Smooth muscle cell (in vitro differentiated cells): ENCODE measurements around the gene SLC10A3. TPM values are rescaled to one million over a fixed set of nuclear protein-coding genes. Genes with fewer than 3 reads are reported as not detected.

Source experiments
- DNase-seq: peaks from one replicate; lab custom pipeline; 2025; ENCODE audit not compliant: unreplicated experiment; lab: John Stamatoyannopoulos, UW
- H2AFZ ChIP-seq: fragments of 200-600 bp; sonication (generic); 2 replicates; pipeline ENCODE4 v1.6.0; 2016; ENCODE audit warnings: antibody characterized with exemption, low read depth, mild to moderate bottlenecking
- H3F3A ChIP-seq: fragments of 200-600 bp; sonication (generic); 2 replicates; pipeline ENCODE4 v1.6.0; 2017; ENCODE audit warnings: antibody characterized with exemption, low read depth
- H3K27ac ChIP-seq: fragments of 200-600 bp; sonication (generic); 2 replicates; pipeline ENCODE4 v1.5.1; 2016; ENCODE audit warnings: low read depth, mild to moderate bottlenecking
- H3K27me3 ChIP-seq: fragments of 200-600 bp; sonication (generic); 2 replicates; pipeline ENCODE4 v1.6.1; 2016; ENCODE audit warnings: low read depth, mild to moderate bottlenecking
- H3K36me3 ChIP-seq: fragments of 200-600 bp; sonication (generic); 2 replicates; pipeline ENCODE4 v1.5.1; 2016; ENCODE audit warnings: low read depth
- H3K4me1 ChIP-seq: fragments of 200-600 bp; sonication (generic); 2 replicates; pipeline ENCODE4 v1.5.1; 2016; ENCODE audit warnings: low read depth
- H3K4me2 ChIP-seq: fragments of 200-600 bp; sonication (generic); 2 replicates; pipeline ENCODE4 v1.6.0; 2016; ENCODE audit warnings: mild to moderate bottlenecking
- H3K4me3 ChIP-seq: fragments of 200-600 bp; sonication (generic); 2 replicates; pipeline ENCODE4 v1.5.1; 2016; ENCODE audit warnings: mild to moderate bottlenecking
- H3K79me2 ChIP-seq: fragments of 200-600 bp; sonication (generic); 2 replicates; pipeline ENCODE4 v1.6.0; 2016; ENCODE audit warnings: low read depth, mild to moderate bottlenecking
- H3K9ac ChIP-seq: fragments of 200-600 bp; sonication (generic); 2 replicates; pipeline ENCODE4 v1.6.0; 2016; ENCODE audit warnings: low read depth
- H3K9me3 ChIP-seq: fragments of 200-600 bp; sonication (generic); replicated peaks from 2 replicates; pipeline ENCODE4 v1.5.1; 2016; ENCODE audit warnings: low read depth
- H4K20me1 ChIP-seq: fragments of 200-600 bp; sonication (generic); 2 replicates; pipeline ENCODE4 v1.6.0; 2016; ENCODE audit warnings: low read depth
- CTCF ChIP-seq: fragments of 200-600 bp; sonication (generic); IDR thresholded peaks from 2 replicates; pipeline ENCODE4 v1.5.1; 2017; ENCODE audit warnings: borderline replicate concordance, mild to moderate bottlenecking, antibody characterized with exemption; ENCODE audit not compliant: insufficient read depth, poor library complexity, severe bottlenecking
- WGBS: methylation state at CpG from one replicate; pipeline ENCODE4 v1.1.7; 2016; ENCODE audit warnings: low lambda C conversion rate; 5-methylcytosine and 5-hydroxymethylcytosine counted together
- polyA plus RNA-seq: library from polyadenylated mRNA; unstranded; fragments of >200 nt; fragmentation: Nextera tagmentation; extraction: Ambion mirVana; gene quantifications from 2 replicates; pipeline ENCODE4 v1.2.1, GENCODE V29; 2016
- total RNA-seq: library from RNA; depleted of rRNA; stranded (reverse); fragments of >200 nt; gene quantifications from 2 replicates; pipeline ENCODE4 v1.2.3, GENCODE V29; 2014

SLC10A3 gene
- total and polyA plus RNA-seq, 2 experiments from 2014 or later = 34.7 to 52.1 TPM

GRCh38 chrX:154534526-154535322 lies 44.3 kb upstream of the SLC10A3 start:
- Histone ChIP-seq H3K27ac (no peak overlapping the region), H3F3A (no peaks in the 10 kb centered on the region), H3K27me3 (no peaks in the 10 kb centered on the region), H3K9ac (no peak overlapping the region), H2AFZ (no peak overlapping the region), H3K4me3 (no peak overlapping the region), H3K79me2 (no peaks in the 10 kb centered on the region), H3K9me3 (no peaks in the 10 kb centered on the region), H3K4me1 (no peaks in the 10 kb centered on the region), H3K4me2 (no peak overlapping the region), H3K36me3 (no peaks in the 10 kb centered on the region), H4K20me1 (no peaks in the 10 kb centered on the region)
- peak; percentile 53 for DNase-seq
- 56% methylated on average over 32 of the region's 34 CpGs for WGBS
- peak; percentile 94 for TF ChIP-seq CTCF

DNA sequence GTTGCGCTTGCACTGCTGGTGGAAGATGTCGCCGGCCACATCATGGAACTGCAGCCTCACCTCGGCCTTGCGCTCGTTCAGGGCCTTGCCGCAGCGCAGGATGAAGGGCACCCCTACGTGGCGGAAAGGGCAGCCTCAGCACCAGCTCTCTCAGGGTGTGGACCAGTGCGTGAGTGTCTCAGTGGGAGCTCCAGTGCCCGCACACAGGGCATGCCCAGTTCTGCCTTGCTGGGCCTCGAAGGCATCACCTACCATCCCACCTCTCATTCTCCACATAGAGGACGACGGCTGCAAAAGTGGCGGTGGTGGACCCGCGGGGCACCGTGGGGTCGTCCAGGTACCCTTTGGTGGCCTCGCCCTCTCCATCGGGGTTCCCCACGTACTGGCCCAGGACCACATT lies 42.3 kb upstream of the SLC10A3 start:
- Histone ChIP-seq H3K79me2 (no peaks in the 10 kb centered on the region), H3K27me3 (no peaks in the 10 kb centered on the region), H3K27ac (no peak overlapping the region), H3K4me1 (no peaks in the 10 kb centered on the region), H3F3A (no peaks in the 10 kb centered on the region), H3K4me2 (no peak overlapping the region), H4K20me1 (no peaks in the 10 kb centered on the region), H3K9me3 (no peaks in the 10 kb centered on the region), H3K36me3 (no peaks in the 10 kb centered on the region), H3K4me3 (no peak overlapping the region), H2AFZ (no peak overlapping the region), H3K9ac (no peak overlapping the region)
- 93% methylated on average over 23 of the region's 23 CpGs for WGBS
- TF ChIP-seq CTCF = no peak
- no peak for DNase-seq

GRCh38 chrX:154531626-154532025 lies 41.2 kb upstream of the SLC10A3 start:
- peak overlapping the region; percentile 7 for H3K27ac ChIP-seq
- H3K79me2 ChIP-seq = no peaks in the 10 kb centered on the region
- H3F3A ChIP-seq = no peaks in the 10 kb centered on the region
- no peak for DNase-seq
- no peaks in the 10 kb centered on the region for H3K4me1 ChIP-seq
- no peak overlapping the region for H3K9ac ChIP-seq
- no peak overlapping the region for H3K4me2 ChIP-seq
- no peaks in the 10 kb centered on the region for H4K20me1 ChIP-seq
- WGBS = 23% methylated on average over 4 of the region's 16 CpGs
- H3K27me3 ChIP-seq = no peaks in the 10 kb centered on the region
- H3K36me3 ChIP-seq = no peaks in the 10 kb centered on the region
- H3K9me3 ChIP-seq = no peaks in the 10 kb centered on the region
- no peak overlapping the region for H3K4me3 ChIP-seq
- TF ChIP-seq CTCF = no peak
- H2AFZ ChIP-seq = no peak overlapping the region

- no peak overlapping the region for H3K27ac ChIP-seq
- H3F3A ChIP-seq = no peaks in the 10 kb centered on the region
- no peaks in the 10 kb centered on the region for H3K27me3 ChIP-seq
- H3K79me2 ChIP-seq = no peaks in the 10 kb centered on the region
- no peak for DNase-seq
- H4K20me1 ChIP-seq = no peaks in the 10 kb centered on the region
- H3K4me3 ChIP-seq = no peak overlapping the region
- H3K9me3 ChIP-seq = no peaks in the 10 kb centered on the region
- H3K36me3 ChIP-seq = no peaks in the 10 kb centered on the region
- TF ChIP-seq CTCF = no peak
- 92% methylated on average over 11 of the region's 11 CpGs for WGBS
- H3K4me1 ChIP-seq = no peaks in the 10 kb centered on the region
- no peak overlapping the region for H3K9ac ChIP-seq
- H2AFZ ChIP-seq = no peak overlapping the region
- H3K4me2 ChIP-seq = no peak overlapping the region
These were observed 39.9 kb upstream of the SLC10A3 start for GRCh38 chrX:154530286-154530685.
